GM12875 (cell line): ENCODE data around the gene CRHR2.
"Not testable (repeated sequence)": the region's sequence is repeated elsewhere in the genome, so short reads cannot be mapped to it uniquely, and the experiment has no call there.

ENCODE experiments used
- H3K4me3 ChIP-seq: one replicate; pipeline ENCODE4 v1.5.1; 2011; ENCODE audit warnings: low read depth, low read length, control low read depth
- TF ChIP-seq, protein P1 (sequence below): IDR thresholded peaks from 2 replicates; pipeline ENCODE4 v1.5.1; 2011; ENCODE audit warnings: low read depth, mild to moderate bottlenecking, control low read depth, inconsistent platforms, low read length, moderate library complexity, borderline replicate concordance; ENCODE audit not compliant: insufficient read depth

CRHR2 gene

DNA sequence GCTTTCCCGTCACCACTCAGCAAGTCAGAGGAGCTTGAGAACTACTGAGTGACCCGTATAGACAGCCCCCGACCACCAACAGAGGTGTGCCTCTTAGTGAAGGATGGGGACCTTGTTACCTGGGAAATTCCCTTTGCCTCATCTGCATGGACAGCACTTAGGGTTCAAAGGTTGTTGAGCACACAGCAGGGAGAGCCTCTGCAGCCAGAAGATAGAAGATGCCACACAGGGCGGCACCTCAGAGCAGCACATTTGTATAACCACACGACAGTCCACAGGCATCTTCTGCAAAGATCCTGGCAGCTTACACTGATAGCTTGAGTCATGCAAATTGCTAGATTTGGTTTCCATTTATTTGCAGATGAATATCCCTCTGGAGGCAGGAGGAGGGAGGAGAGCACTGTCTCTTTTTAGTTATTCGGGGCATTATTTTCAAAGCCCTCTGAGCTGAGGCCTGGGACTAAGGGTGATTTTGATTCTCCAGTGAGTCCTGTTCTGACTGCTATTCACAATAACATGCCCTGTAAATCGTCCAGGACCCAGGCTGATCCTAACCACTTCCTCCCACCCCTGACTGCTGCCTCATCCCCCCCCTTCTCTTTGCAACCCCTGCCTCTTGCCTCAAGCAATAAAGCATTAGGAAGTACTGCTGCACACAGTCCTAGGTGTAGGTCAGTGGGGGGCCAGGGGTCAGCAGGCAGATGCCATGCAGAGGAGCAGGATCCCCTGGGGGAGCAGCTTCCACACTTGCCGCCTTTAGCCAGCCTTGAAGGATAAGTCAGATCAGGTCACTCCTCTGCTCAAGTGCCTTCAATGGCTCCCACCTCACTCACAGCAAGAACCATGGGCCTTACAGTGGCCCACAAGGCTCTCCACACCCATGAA is 45.0 kb upstream of the CRHR2 start:
- TF ChIP-seq, protein P1, sequence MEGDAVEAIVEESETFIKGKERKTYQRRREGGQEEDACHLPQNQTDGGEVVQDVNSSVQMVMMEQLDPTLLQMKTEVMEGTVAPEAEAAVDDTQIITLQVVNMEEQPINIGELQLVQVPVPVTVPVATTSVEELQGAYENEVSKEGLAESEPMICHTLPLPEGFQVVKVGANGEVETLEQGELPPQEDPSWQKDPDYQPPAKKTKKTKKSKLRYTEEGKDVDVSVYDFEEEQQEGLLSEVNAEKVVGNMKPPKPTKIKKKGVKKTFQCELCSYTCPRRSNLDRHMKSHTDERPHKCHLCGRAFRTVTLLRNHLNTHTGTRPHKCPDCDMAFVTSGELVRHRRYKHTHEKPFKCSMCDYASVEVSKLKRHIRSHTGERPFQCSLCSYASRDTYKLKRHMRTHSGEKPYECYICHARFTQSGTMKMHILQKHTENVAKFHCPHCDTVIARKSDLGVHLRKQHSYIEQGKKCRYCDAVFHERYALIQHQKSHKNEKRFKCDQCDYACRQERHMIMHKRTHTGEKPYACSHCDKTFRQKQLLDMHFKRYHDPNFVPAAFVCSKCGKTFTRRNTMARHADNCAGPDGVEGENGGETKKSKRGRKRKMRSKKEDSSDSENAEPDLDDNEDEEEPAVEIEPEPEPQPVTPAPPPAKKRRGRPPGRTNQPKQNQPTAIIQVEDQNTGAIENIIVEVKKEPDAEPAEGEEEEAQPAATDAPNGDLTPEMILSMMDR, result no peak
- H3K4me3 ChIP-seq, result no peak overlapping the region

DNA sequence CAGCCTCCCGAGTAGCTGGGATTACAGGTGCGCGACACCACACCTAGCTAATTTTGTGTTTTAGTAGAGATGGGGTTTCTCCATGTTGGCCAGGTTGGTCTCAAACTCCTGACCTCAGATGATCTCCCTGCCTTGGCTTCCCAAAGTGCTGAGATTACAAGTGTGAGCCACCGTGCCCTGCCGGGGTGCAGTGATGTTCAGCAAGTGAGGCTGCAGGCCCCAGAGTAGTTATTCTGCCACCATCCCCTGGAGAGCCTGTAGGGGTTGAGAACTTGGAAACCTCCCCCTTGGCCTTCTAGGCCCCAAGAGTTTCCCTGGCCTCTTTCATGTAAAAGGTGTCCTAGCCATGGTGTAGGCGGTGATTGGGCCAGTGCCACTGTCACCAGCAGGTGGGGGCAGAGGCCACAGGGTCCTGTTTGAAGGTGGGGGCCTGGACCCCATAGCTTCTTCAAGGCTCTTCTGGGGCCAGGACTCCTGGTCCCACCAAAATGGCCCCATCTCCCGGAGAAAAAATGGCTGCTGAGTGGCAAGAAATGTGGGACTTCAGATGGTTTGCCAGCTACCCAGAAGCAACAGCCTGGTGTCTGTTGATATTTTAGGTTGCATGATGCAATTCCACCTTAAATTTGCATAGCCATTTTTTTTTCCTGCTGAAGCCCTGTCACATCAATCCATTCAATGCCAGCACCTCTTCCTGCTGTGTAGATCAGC is 44.2 kb upstream of the CRHR2 start:
- H3K4me3 ChIP-seq, result no peak overlapping the region
- TF ChIP-seq, protein P1, result no peak

DNA sequence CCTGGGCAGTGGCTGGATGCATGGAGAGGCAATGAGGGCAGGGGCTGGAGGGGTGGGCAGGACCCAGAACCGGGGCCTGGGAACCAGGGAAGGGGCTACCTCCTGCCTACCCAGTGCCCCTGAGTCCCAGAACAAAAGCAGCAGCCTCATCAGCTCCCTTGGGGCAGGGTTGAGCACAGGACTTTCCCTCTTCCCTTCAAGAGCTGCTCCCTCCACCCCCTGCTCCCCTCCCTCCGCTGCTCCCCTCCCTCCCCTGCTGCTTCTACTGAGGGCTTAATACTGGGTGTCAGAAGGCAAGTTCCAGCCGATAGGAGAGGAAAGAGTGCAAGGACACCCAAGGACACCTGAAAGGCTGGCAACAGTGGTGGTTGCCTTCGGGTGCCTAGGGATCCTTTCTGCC is 41.5 kb upstream of the CRHR2 start:
- TF ChIP-seq, protein P1, result no peak
- no peak overlapping the region for H3K4me3 ChIP-seq

DNA sequence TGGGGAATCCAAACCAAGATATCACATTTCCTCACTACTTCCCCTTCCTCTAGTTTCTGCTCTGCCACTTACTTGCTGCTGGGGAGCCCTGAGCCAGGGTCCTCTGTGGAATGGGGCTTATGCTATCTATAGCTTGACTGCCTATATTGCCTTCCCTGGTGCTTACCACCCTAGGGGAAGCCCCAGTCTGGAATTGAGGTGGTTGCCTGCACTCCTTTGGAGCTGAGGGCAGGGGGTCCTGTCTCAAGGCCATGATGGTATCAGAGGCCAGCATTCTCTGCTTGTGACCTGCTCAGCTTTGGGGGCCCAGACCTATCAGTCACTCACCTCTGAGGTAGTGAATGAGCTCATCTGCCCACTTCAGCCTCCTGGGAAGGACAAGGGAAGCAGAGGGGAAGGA is 40.4 kb upstream of the CRHR2 start:
- TF ChIP-seq, protein P1, result no peak
- no peak overlapping the region for H3K4me3 ChIP-seq

DNA sequence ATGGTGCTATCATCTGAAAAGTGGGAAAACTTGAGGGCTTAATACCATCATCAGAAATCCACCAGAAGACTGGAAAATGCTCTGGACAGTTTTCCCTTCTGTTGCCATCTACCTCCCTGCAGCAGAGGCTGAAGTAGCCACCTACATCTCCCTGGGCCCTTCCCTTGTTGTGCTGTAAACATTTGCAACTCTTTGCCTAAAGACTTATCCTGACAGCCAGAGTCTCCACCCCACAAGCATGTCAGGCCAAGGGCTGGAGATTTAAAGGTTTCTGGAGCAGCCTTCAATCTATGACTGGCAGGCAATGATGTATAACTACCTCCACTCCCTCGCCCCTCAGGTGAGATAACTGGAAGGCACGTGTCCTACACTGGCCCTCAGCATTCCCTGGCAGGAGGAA is 39.9 kb upstream of the CRHR2 start:
- no peak overlapping the region for H3K4me3 ChIP-seq
- TF ChIP-seq, protein P1, result no peak

DNA sequence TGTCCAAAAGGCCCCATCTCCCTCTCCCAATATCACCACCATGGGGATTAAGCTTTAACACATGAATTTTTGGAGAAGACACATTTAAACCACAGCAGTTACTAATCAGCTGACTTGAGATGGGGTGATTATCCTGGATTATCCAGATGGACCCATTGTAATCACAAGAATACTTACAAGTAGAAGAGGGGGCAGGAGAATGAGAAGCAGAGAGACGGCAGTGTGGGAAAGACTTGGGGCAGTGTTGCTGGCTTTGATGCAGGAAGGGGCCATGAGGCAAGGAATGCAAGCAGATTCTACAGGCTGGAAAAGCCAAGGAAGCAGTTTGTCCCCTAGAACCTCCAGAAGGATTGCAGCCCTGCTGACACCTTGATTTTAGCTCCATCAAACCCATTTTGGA is 39.0 kb upstream of the CRHR2 start:
- H3K4me3 ChIP-seq, result no peak overlapping the region
- TF ChIP-seq, protein P1, result no peak

DNA sequence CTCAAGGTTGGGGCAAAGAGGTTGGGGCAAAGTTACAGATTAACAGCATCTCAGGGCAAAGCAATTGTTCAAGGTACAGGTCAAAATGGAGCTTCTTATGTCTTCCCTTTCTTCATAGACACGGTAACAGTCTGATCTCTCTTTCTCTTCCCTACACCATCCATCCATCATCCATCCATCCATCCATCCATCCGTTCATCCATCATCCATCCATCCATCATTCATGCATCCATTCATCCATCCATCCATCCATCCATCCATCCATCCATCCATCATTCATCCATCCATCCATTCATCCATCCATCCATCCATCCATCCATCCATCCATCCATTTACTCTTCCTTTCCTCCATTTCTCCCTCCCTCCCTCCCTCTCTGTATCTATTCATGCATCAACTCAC is 37.2 kb upstream of the CRHR2 start:
- H3K4me3 ChIP-seq, result not testable (repeated sequence)
